SK-N-SH (cell line): Measurements from ENCODE around the gene SPATA16. TPM values are rescaled to one million over a fixed set of nuclear protein-coding genes. Genes with fewer than 3 reads are reported as not detected.

Experiments used
- CTCF ChIA-PET: fragments of 300-600, 350-600 bp; formaldehyde crosslinking; extraction: SDS; loops from one replicate; lab custom pipeline; 2021; lab: Yijun Ruan, JAX
- POLR2A ChIA-PET: fragments of 350-600 bp; sonication (Branson Sonifier 250); formaldehyde crosslinking; extraction: SDS; loops from one replicate; lab custom pipeline; 2020; ENCODE audit warnings: antibody characterized with exemption, inconsistent platforms; lab: Yijun Ruan, JAX
- DNase-seq: peaks from one replicate; pipeline ENCODE4 v3.0.0; 2012
- H2AFZ ChIP-seq: fragments of 200-600 bp; sonication (generic); 2 replicates; pipeline ENCODE4 v1.8.1; 2016; ENCODE audit warnings: antibody characterized with exemption, mild to moderate bottlenecking, low read depth
- H3F3A ChIP-seq: fragments of 200-600 bp; sonication (generic); replicated peaks from 2 replicates; pipeline ENCODE3; 2016; ENCODE audit warnings: antibody characterized with exemption, mild to moderate bottlenecking; ENCODE audit not compliant: insufficient read depth
- H3K27ac ChIP-seq, 2 experiments: fragments of 200-500 bp in 1 of 2; fragments of 200-600 bp in 1 of 2; sonication (Bioruptor generic) in 1 of 2; sonication (generic), shearing (Covaris generic) in 1 of 2; 2 replicates each; pipeline versions ENCODE4 v1.5.1 to v1.6.1; 2014 to 2016; ENCODE audit warnings: low read depth in 2 of 2, inconsistent platforms in 1 of 2, low read length in 1 of 2, mild to moderate bottlenecking in 1 of 2, mixed read lengths in 1 of 2
- H3K27me3 ChIP-seq: fragments of 200-600 bp; sonication (generic), shearing (Covaris generic); 2 replicates; pipeline ENCODE4 v1.6.1; 2016; ENCODE audit warnings: mixed run types; ENCODE audit not compliant: insufficient read depth
- H3K36me3 ChIP-seq, 2 experiments: fragments of 200-500 bp in 1 of 2; fragments of 200-600 bp in 1 of 2; sonication (Bioruptor generic) in 1 of 2; sonication (generic) in 1 of 2; replicated peaks in 1 of 2; 2 replicates each; pipeline versions ENCODE3 to v1.5.1; 2014 to 2016; ENCODE audit warnings: low read length in 1 of 2, mild to moderate bottlenecking in 1 of 2; ENCODE audit not compliant: insufficient read depth in 2 of 2, control insufficient read depth in 1 of 2
- H3K4me1 ChIP-seq, 2 experiments: fragments of 200-500 bp in 1 of 2; fragments of 200-600 bp in 1 of 2; sonication (Bioruptor generic) in 1 of 2; sonication (generic), shearing (Covaris generic) in 1 of 2; 2 replicates each; pipeline versions ENCODE4 v1.5.1 to v1.6.1; 2014 to 2016; ENCODE audit warnings: low read depth in 1 of 2, low read length in 1 of 2, mixed run types in 1 of 2; ENCODE audit not compliant: insufficient read depth in 2 of 2, control insufficient read depth in 1 of 2
- H3K4me2 ChIP-seq: fragments of 200-600 bp; sonication (generic), shearing (Covaris generic); 2 replicates; pipeline ENCODE4 v1.6.1; 2017; ENCODE audit warnings: mixed run types
- H3K4me3 ChIP-seq, 2 experiments: fragments of 200-500 bp in 1 of 2; fragments of 200-600 bp in 1 of 2; sonication (Bioruptor generic) in 1 of 2; sonication (generic), shearing (Covaris generic) in 1 of 2; 2 replicates each; pipeline versions ENCODE4 v1.5.1 to v1.8.1; 2014 to 2016; ENCODE audit warnings: low read depth in 2 of 2, inconsistent platforms in 1 of 2, low read length in 1 of 2, mild to moderate bottlenecking in 1 of 2, mixed read lengths in 1 of 2, moderate library complexity in 1 of 2
- H3K79me2 ChIP-seq: fragments of 200-600 bp; sonication (generic); 2 replicates; pipeline ENCODE4 v1.8.1; 2017; ENCODE audit warnings: mild to moderate bottlenecking; ENCODE audit not compliant: insufficient read depth
- H3K9ac ChIP-seq: fragments of 200-600 bp; sonication (generic); 2 replicates; pipeline ENCODE4 v1.6.1; 2017; ENCODE audit warnings: mixed run types
- H3K9me2 ChIP-seq: fragments of 200-600 bp; sonication (generic); 2 replicates; pipeline ENCODE4 v1.6.1; 2017; ENCODE audit warnings: mixed run types
- H3K9me3 ChIP-seq: fragments of 200-600 bp; sonication (generic); 2 replicates; pipeline ENCODE4 v1.6.1; 2017; ENCODE audit warnings: mixed run types, mild to moderate bottlenecking, moderate library complexity
- H4K20me1 ChIP-seq: fragments of 200-600 bp; sonication (generic); 2 replicates; pipeline ENCODE4 v1.6.1; 2017; ENCODE audit warnings: mild to moderate bottlenecking, mixed run types; ENCODE audit not compliant: insufficient read depth
- ELF1 ChIP-seq: IDR thresholded peaks from 2 replicates; pipeline ENCODE4 v1.4.0; 2012
- EP300 ChIP-seq, 2 experiments: IDR thresholded peaks; 2 replicates each; pipeline versions ENCODE4 v1.4.0 to v1.6.1; 2012; ENCODE audit warnings: borderline replicate concordance in 1 of 2, low read depth in 1 of 2, low read length in 1 of 2
- EZH2phosphoT487 ChIP-seq: fragments of 200-600 bp; sonication (generic); IDR thresholded peaks from 2 replicates; pipeline ENCODE4 v1.6.1; 2017; ENCODE audit warnings: low read depth, mixed run types, mild to moderate bottlenecking, antibody characterized with exemption, moderate library complexity, borderline replicate concordance
- FOSL2 ChIP-seq: IDR thresholded peaks from 2 replicates; pipeline ENCODE4 v1.4.0; 2012; ENCODE audit warnings: low read depth, mild to moderate bottlenecking, moderate library complexity, borderline replicate concordance
- FOXJ3 ChIP-seq: sonication (generic); formaldehyde crosslinking; IDR thresholded peaks from 2 replicates; pipeline ENCODE4 v1.5.1; 2020; ENCODE audit warnings: mild to moderate bottlenecking, missing genetic modification reagents
- GABPA ChIP-seq: IDR thresholded peaks from 2 replicates; pipeline ENCODE4 v1.4.0; 2012; ENCODE audit warnings: low read depth, mild to moderate bottlenecking
- MEF2A ChIP-seq: IDR thresholded peaks from 2 replicates; pipeline ENCODE4 v1.4.0; 2012; ENCODE audit warnings: low read depth, borderline replicate concordance
- MXI1 ChIP-seq: IDR thresholded peaks from 2 replicates; pipeline ENCODE4 v1.6.1; 2012; ENCODE audit warnings: mild to moderate bottlenecking, low read depth, low read length, improper control_type of control experiment
- NRF1 ChIP-seq: IDR thresholded peaks from 2 replicates; pipeline ENCODE4 v1.6.1; 2012; ENCODE audit warnings: low read depth, mild to moderate bottlenecking, low read length
- RAD21 ChIP-seq: IDR thresholded peaks from 2 replicates; pipeline ENCODE4 v1.6.1; 2012; ENCODE audit warnings: mild to moderate bottlenecking, low read length
- RXRA ChIP-seq: IDR thresholded peaks from 2 replicates; pipeline ENCODE4 v1.4.0; 2012; ENCODE audit warnings: low read depth, mild to moderate bottlenecking, borderline replicate concordance
- SMC3 ChIP-seq: IDR thresholded peaks from 2 replicates; pipeline ENCODE4 v1.6.1; 2012; ENCODE audit warnings: low read depth, low read length, improper control_type of control experiment
- TCF12 ChIP-seq: IDR thresholded peaks from 2 replicates; pipeline ENCODE4 v1.4.0; 2012
- USF2 ChIP-seq: fragments of 150-350 bp; IDR thresholded peaks from 2 replicates; pipeline ENCODE4 v1.6.1; 2017; ENCODE audit warnings: antibody characterized with exemption, low read length, low read depth, borderline replicate concordance
- YY1 ChIP-seq: IDR thresholded peaks from 2 replicates; pipeline ENCODE4 v1.4.0; 2012; ENCODE audit warnings: low read depth, mild to moderate bottlenecking
- WGBS: methylation state at CpG from one replicate; pipeline ENCODE4 v1.1.6; 2017; ENCODE audit warnings: low lambda C conversion rate; 5-methylcytosine and 5-hydroxymethylcytosine counted together
- polyA plus RNA-seq, 3 experiments: library from polyadenylated mRNA; depleted of rRNA; stranded (reverse); fragments of >200 nt; gene quantifications; 2 replicates each; pipeline ENCODE4 v1.2.3, GENCODE V29; 2012
- TF ChIP-seq, protein P1 (sequence below): fragments of 150-350 bp; IDR thresholded peaks from 2 replicates; pipeline ENCODE4 v1.6.1; 2016; ENCODE audit warnings: mild to moderate bottlenecking, low read depth, low read length
- TF ChIP-seq, protein P2 (sequence below): IDR thresholded peaks from 2 replicates; pipeline ENCODE4 v1.6.1; 2012; ENCODE audit warnings: mild to moderate bottlenecking, low read depth, low read length, moderate library complexity
- TF ChIP-seq, protein P3 (sequence below): IDR thresholded peaks from 2 replicates; pipeline ENCODE4 v1.4.0; 2012; ENCODE audit warnings: low read depth

The SPATA16 gene
- polyA plus RNA-seq, 1 of the 3 experiments (the other 2 are of a cell fraction), result not detected

DNA sequence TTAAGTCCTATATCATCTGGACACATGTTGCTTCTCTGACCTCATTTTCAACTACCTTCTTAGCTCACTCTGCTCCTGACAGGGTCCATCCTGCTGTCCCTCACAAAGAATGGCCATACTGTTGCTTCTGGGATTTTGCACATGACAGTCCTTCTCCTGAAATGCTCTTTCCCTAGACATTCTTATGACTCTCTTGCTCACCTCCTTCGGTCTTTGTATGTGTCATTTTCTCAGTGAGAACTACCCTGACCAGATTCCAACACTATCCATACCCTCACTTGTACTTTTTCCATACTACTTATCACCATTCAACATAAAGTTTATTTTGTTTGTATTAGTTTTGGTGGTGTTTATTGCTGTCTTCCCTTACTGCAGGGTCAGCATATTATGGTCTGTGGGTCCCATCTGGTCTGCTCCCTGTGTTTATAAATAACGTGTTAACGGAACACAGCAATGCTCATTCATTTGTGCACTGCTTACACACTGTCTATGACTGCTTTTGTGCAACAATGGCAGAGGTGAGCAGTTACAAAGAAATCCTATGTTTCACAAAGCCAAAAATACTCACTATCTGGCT is 159.5 kb downstream of the SPATA16 start:
- POLR2A ChIA-PET, result no interaction called here
- Histone ChIP-seq H3K27ac (no peak overlapping the region), H3K9me3 (no peaks in the 10 kb centered on the region), H3K9ac (no peak overlapping the region), H4K20me1 (no peaks in the 10 kb centered on the region), H3K36me3 (no peaks in the 10 kb centered on the region), H2AFZ (no peak overlapping the region), H3K27me3 (no peaks in the 10 kb centered on the region), H3K9me2 (no peaks in the 10 kb centered on the region), H3F3A (no peaks in the 10 kb centered on the region), H3K4me3 (no peak overlapping the region), H3K4me2 (no peak overlapping the region), H3K4me1 (no peaks in the 10 kb centered on the region), H3K79me2 (no peaks in the 10 kb centered on the region)
- DNase-seq, result no peak
- 51% methylated on average over 3 of the region's 3 CpGs for WGBS
- TF ChIP-seq RAD21 (no peak), GABPA (no peak), TCF12 (no peak), EZH2phosphoT487 (no peak), EP300 (IDR thresholded peaks at IDR 0.05; ENCODE audit: borderline replicate concordance in 1 of 2, low read depth in 1 of 2, low read length in 1 of 2) (no peak), FOXJ3 (no peak), USF2 (no peak), SMC3 (no peak), RXRA (no peak), ELF1 (no peak), FOSL2 (no peak), MEF2A (no peak), MXI1 (no peak), NRF1 (no peak), YY1 (no peak)
- TF ChIP-seq, protein P1, sequence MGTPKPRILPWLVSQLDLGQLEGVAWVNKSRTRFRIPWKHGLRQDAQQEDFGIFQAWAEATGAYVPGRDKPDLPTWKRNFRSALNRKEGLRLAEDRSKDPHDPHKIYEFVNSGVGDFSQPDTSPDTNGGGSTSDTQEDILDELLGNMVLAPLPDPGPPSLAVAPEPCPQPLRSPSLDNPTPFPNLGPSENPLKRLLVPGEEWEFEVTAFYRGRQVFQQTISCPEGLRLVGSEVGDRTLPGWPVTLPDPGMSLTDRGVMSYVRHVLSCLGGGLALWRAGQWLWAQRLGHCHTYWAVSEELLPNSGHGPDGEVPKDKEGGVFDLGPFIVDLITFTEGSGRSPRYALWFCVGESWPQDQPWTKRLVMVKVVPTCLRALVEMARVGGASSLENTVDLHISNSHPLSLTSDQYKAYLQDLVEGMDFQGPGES, result no peak
- TF ChIP-seq, protein P2, sequence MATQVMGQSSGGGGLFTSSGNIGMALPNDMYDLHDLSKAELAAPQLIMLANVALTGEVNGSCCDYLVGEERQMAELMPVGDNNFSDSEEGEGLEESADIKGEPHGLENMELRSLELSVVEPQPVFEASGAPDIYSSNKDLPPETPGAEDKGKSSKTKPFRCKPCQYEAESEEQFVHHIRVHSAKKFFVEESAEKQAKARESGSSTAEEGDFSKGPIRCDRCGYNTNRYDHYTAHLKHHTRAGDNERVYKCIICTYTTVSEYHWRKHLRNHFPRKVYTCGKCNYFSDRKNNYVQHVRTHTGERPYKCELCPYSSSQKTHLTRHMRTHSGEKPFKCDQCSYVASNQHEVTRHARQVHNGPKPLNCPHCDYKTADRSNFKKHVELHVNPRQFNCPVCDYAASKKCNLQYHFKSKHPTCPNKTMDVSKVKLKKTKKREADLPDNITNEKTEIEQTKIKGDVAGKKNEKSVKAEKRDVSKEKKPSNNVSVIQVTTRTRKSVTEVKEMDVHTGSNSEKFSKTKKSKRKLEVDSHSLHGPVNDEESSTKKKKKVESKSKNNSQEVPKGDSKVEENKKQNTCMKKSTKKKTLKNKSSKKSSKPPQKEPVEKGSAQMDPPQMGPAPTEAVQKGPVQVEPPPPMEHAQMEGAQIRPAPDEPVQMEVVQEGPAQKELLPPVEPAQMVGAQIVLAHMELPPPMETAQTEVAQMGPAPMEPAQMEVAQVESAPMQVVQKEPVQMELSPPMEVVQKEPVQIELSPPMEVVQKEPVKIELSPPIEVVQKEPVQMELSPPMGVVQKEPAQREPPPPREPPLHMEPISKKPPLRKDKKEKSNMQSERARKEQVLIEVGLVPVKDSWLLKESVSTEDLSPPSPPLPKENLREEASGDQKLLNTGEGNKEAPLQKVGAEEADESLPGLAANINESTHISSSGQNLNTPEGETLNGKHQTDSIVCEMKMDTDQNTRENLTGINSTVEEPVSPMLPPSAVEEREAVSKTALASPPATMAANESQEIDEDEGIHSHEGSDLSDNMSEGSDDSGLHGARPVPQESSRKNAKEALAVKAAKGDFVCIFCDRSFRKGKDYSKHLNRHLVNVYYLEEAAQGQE, result no peak
- TF ChIP-seq, protein P3, sequence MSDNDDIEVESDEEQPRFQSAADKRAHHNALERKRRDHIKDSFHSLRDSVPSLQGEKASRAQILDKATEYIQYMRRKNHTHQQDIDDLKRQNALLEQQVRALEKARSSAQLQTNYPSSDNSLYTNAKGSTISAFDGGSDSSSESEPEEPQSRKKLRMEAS, result no peak
- CTCF ChIA-PET, result interaction anchor here (0.6 to 2.0 kb wide), 8 partner anchors 12 to 572 kb away, joined by 3 to 9 read pairs (median 4); no protein-coding TSS in a partner anchor
